H9 (cell line): ENCODE measurements around the gene SPEM3. TPM values are rescaled to one million over a fixed set of nuclear protein-coding genes. Genes with fewer than 3 reads are reported as not detected.

Experiments
- DNase-seq: peaks from one replicate; pipeline ENCODE4 v3.0.0-alpha.2; 2017
- H2AFZ ChIP-seq: one replicate; pipeline ENCODE4 v1.6.1; 2013; ENCODE audit warnings: mild to moderate bottlenecking, low read length, control low read depth, moderate library complexity
- H2AK5ac ChIP-seq: 2 replicates; pipeline ENCODE4 v1.6.1; 2013; ENCODE audit warnings: low read length, control low read depth, mixed read lengths; ENCODE audit not compliant: insufficient read length
- H2BK120ac ChIP-seq: one replicate; pipeline ENCODE4 v1.6.1; 2013; ENCODE audit warnings: low read depth, mild to moderate bottlenecking, low read length, control low read depth, inconsistent platforms; ENCODE audit not compliant: poor library complexity, severe bottlenecking
- H2BK12ac ChIP-seq: 2 replicates; pipeline ENCODE4 v1.6.1; 2013; ENCODE audit warnings: low read length, control low read depth, mixed read lengths, low read depth; ENCODE audit not compliant: insufficient read length
- H2BK15ac ChIP-seq: 2 replicates; pipeline ENCODE4 v1.6.1; 2013; ENCODE audit warnings: low read depth, low read length, control low read depth
- H2BK20ac ChIP-seq: one replicate; pipeline ENCODE4 v1.6.1; 2013; ENCODE audit warnings: low read depth, mild to moderate bottlenecking, low read length, control low read depth, inconsistent platforms; ENCODE audit not compliant: poor library complexity, severe bottlenecking
- H2BK5ac ChIP-seq: 2 replicates; pipeline ENCODE4 v1.6.1; 2013; ENCODE audit warnings: low read length, control low read depth, mixed read lengths; ENCODE audit not compliant: insufficient read length
- H3K14ac ChIP-seq: 2 replicates; pipeline ENCODE4 v1.6.1; 2013; ENCODE audit warnings: low read length, control low read depth; ENCODE audit not compliant: insufficient read depth
- H3K18ac ChIP-seq: 2 replicates; pipeline ENCODE4 v1.6.1; 2013; ENCODE audit warnings: low read depth, mild to moderate bottlenecking, mixed read lengths, low read length, control low read depth; ENCODE audit not compliant: insufficient read length
- H3K23ac ChIP-seq: 2 replicates; pipeline ENCODE4 v1.6.1; 2013; ENCODE audit warnings: low read length, control low read depth, mixed read lengths, low read depth; ENCODE audit not compliant: insufficient read length
- H3K23me2 ChIP-seq: 2 replicates; pipeline ENCODE4 v1.6.1; 2013; ENCODE audit warnings: low read depth, mild to moderate bottlenecking, mixed read lengths, low read length, control low read depth; ENCODE audit not compliant: insufficient read length, poor library complexity, severe bottlenecking
- H3K27ac ChIP-seq: 2 replicates; pipeline ENCODE4 v1.5.1; 2013; ENCODE audit warnings: low read length, control low read depth, mixed read lengths, low read depth; ENCODE audit not compliant: insufficient read length
- H3K27me3 ChIP-seq: 2 replicates; pipeline ENCODE4 v1.6.1; 2013; ENCODE audit warnings: low read length, control low read depth, inconsistent platforms; ENCODE audit not compliant: insufficient read depth
- H3K4ac ChIP-seq: 2 replicates; pipeline ENCODE4 v1.6.1; 2013; ENCODE audit warnings: low read depth, mild to moderate bottlenecking, control low read depth, inconsistent platforms, low read length, moderate library complexity
- H3K4me1 ChIP-seq: 2 replicates; pipeline ENCODE4 v1.6.1; 2013; ENCODE audit warnings: low read length, control low read depth, inconsistent platforms; ENCODE audit not compliant: insufficient read depth
- H3K4me2 ChIP-seq: 2 replicates; pipeline ENCODE4 v1.6.1; 2013; ENCODE audit warnings: low read length, control low read depth, mixed read lengths; ENCODE audit not compliant: insufficient read length, insufficient read depth
- H3K56ac ChIP-seq: 2 replicates; pipeline ENCODE4 v1.6.1; 2013; ENCODE audit warnings: low read depth, mild to moderate bottlenecking, mixed read lengths, low read length, control low read depth; ENCODE audit not compliant: insufficient read length
- H3K79me1 ChIP-seq: 2 replicates; pipeline ENCODE4 v1.6.1; 2013; ENCODE audit warnings: low read depth, mild to moderate bottlenecking, moderate library complexity, low read length, control low read depth, inconsistent platforms; ENCODE audit not compliant: insufficient read depth, poor library complexity, severe bottlenecking
- H3K79me2 ChIP-seq: 2 replicates; pipeline ENCODE4 v1.6.1; 2013; ENCODE audit warnings: low read length, control low read depth, inconsistent platforms; ENCODE audit not compliant: insufficient read depth
- H3K9ac ChIP-seq: 2 replicates; pipeline ENCODE4 v1.6.1; 2013; ENCODE audit warnings: low read length, control low read depth, mixed read lengths; ENCODE audit not compliant: insufficient read length; ENCODE audit errors: extremely low read depth
- H3K9me3 ChIP-seq: one replicate; pipeline ENCODE4 v1.6.1; 2013; ENCODE audit warnings: low read depth, low read length, inconsistent platforms; ENCODE audit not compliant: control insufficient read depth
- H3T11ph ChIP-seq: one replicate; pipeline ENCODE4 v1.6.1; 2013; ENCODE audit warnings: mild to moderate bottlenecking, low read length, control low read depth, inconsistent platforms
- H4K20me1 ChIP-seq: one replicate; pipeline ENCODE4 v1.6.1; 2013; ENCODE audit not compliant: control insufficient read depth, insufficient read length, insufficient read depth
- H4K5ac ChIP-seq: 2 replicates; pipeline ENCODE4 v1.6.1; 2013; ENCODE audit warnings: low read depth, mild to moderate bottlenecking, mixed read lengths, low read length, control low read depth; ENCODE audit not compliant: insufficient read length
- H4K8ac ChIP-seq: replicated peaks from 2 replicates; pipeline ENCODE4 v1.6.1; 2013; ENCODE audit warnings: low read length, control low read depth, mixed read lengths, low read depth; ENCODE audit not compliant: insufficient read length
- H4K91ac ChIP-seq: 2 replicates; pipeline ENCODE4 v1.6.1; 2013; ENCODE audit warnings: low read depth, mild to moderate bottlenecking, moderate library complexity, mixed read lengths, low read length, control low read depth; ENCODE audit not compliant: insufficient read length
- H3K27ac Mint-ChIP-seq, 3 experiments: 2 replicates in 2 of 3; 3 replicates in 1 of 3; pipeline ENCODE4 v1.8.0; 2020 to 2021; ENCODE audit warnings: mixed read lengths in 3 of 3, mild to moderate bottlenecking in 1 of 3, moderate library complexity in 1 of 3
- H3K27me3 Mint-ChIP-seq: 2 replicates; pipeline ENCODE4 v1.8.0; 2021; ENCODE audit warnings: low read depth, mild to moderate bottlenecking, moderate library complexity, mixed read lengths
- H3K36me3 Mint-ChIP-seq, 3 experiments: 2 replicates in 2 of 3; 3 replicates in 1 of 3; pipeline ENCODE4 v1.8.0; 2020 to 2021; ENCODE audit warnings: low read depth in 3 of 3, mixed read lengths in 3 of 3; ENCODE audit not compliant: insufficient read depth in 1 of 3
- H3K4me1 Mint-ChIP-seq, 2 experiments: 2 replicates each; pipeline ENCODE4 v1.8.0; 2020; ENCODE audit warnings: mixed read lengths in 2 of 2
- H3K4me3 Mint-ChIP-seq, 2 experiments: 2 replicates in 1 of 2; 3 replicates in 1 of 2; pipeline ENCODE4 v1.8.0; 2020 to 2021; ENCODE audit warnings: mild to moderate bottlenecking in 2 of 2, mixed read lengths in 2 of 2, moderate library complexity in 1 of 2
- H3K9me3 Mint-ChIP-seq, 2 experiments: 2 replicates in 1 of 2; 3 replicates in 1 of 2; pipeline ENCODE4 v1.8.0; 2020; ENCODE audit warnings: mild to moderate bottlenecking in 2 of 2, mixed read lengths in 2 of 2, moderate library complexity in 1 of 2
- CTCF ChIP-seq: fragments of 200-600 bp; sonication (generic); conservative IDR thresholded peaks from 3 replicates; pipeline ENCODE4 v1.8.0; 2021; ENCODE audit warnings: antibody characterized with exemption, mild to moderate bottlenecking
- WGBS: extraction: QIAGEN DNeasy Blood & Tissue Kit; methylation state at CpG from one replicate; pipeline ENCODE4 v1.1.7; 2013; ENCODE audit warnings: missing lambda C conversion rate, low lambda C conversion rate, mixed read lengths; ENCODE audit not compliant: insufficient read length; ENCODE audit errors: extremely low coverage; 5-methylcytosine and 5-hydroxymethylcytosine counted together
- total RNA-seq: library from RNA; stranded (reverse); gene quantifications from 2 replicates; pipeline ENCODE4 v1.2.1, GENCODE V29; 2021

Gene SPEM3
- total RNA-seq, 1 experiment from 2014 or later, result not detected

- no peak within 1 kb of the TSS for H2BK20ac ChIP-seq
- H4K5ac ChIP-seq, result peak within 1 kb of the TSS; percentile 47
- no peak for TF ChIP-seq CTCF
- Mint-ChIP-seq H3K4me3 (peak within 1 kb of the TSS; percentile 85 to 97), H3K4me1 (peaks cover 51 to 55% of the 10 kb centered on the region in 2 experiments), H3K9me3 (no peaks in the 10 kb centered on the region; a peak in 1 of 5 replicates), H3K27me3 (no peaks in the 10 kb centered on the region; the same call in 1 of the 2 replicates), H3K36me3 (peaks cover 0 to 4% (median 0%) of the 10 kb centered on the region in 3 experiments; a peak in 1 of 7 replicates), H3K27ac (peak within 1 kb of the TSS; percentile 77 to 97 (median 96))
- no peak within 1 kb of the TSS for H3K56ac ChIP-seq
- DNase-seq, result no peak
- peaks cover 6% of the 10 kb centered on the region for H4K20me1 ChIP-seq
- H3K9ac ChIP-seq, result peak within 1 kb of the TSS; percentile 62
- no peak within 1 kb of the TSS for H2AK5ac ChIP-seq
- no peak within 1 kb of the TSS for H3K4ac ChIP-seq
- no peaks in the 10 kb centered on the region for H3K27me3 ChIP-seq
- H2BK15ac ChIP-seq, result no peak within 1 kb of the TSS
- peaks cover 3% of the 10 kb centered on the region for H3K79me1 ChIP-seq
- no peak within 1 kb of the TSS for H3T11ph ChIP-seq
- no peak within 1 kb of the TSS for H4K91ac ChIP-seq
- peak within 1 kb of the TSS; percentile 89 for H3K4me2 ChIP-seq
- peak within 1 kb of the TSS; percentile 80 for H3K18ac ChIP-seq
- H2BK5ac ChIP-seq, result no peak within 1 kb of the TSS
- peaks cover 5% of the 10 kb centered on the region; the same call in 1 of the 2 replicates for H3K79me2 ChIP-seq
- peak within 1 kb of the TSS; percentile 46 for H2BK12ac ChIP-seq
- no peak within 1 kb of the TSS for H2BK120ac ChIP-seq
- peaks cover 10% of the 10 kb centered on the region for H3K23me2 ChIP-seq
- H2AFZ ChIP-seq, result no peak within 1 kb of the TSS
- H3K27ac ChIP-seq, result no peak within 1 kb of the TSS
- no peak within 1 kb of the TSS for H4K8ac ChIP-seq
- no peaks in the 10 kb centered on the region for H3K9me3 ChIP-seq
- H3K14ac ChIP-seq, result peak within 1 kb of the TSS; percentile 77
- no CpG with 5 or more reads among the region's 92 CpGs for WGBS
- H3K23ac ChIP-seq, result no peak within 1 kb of the TSS
- peaks cover 8% of the 10 kb centered on the region; the same call in 1 of the 2 replicates for H3K4me1 ChIP-seq
Observed at GRCh38 chr17:7479213-7480088, 50.8 kb downstream of the SPEM3 start, which contains the start of gene ZBTB4. Gene ZBTB4, minus strand, starts transcription at chr17:7479631. Its CDS starts 12,830 bp downstream, at chr17:7466801.
